ENCODE data around the gene MED12L. TPM values are rescaled to one million over a fixed set of nuclear protein-coding genes. Genes with fewer than 3 reads are reported as not detected.

Gene MED12L
- total and polyA plus RNA-seq, 2 donors (not counting 1 experiment from before 2014, with no cell fraction given), result 0.94 to 4.3 TPM

DNA sequence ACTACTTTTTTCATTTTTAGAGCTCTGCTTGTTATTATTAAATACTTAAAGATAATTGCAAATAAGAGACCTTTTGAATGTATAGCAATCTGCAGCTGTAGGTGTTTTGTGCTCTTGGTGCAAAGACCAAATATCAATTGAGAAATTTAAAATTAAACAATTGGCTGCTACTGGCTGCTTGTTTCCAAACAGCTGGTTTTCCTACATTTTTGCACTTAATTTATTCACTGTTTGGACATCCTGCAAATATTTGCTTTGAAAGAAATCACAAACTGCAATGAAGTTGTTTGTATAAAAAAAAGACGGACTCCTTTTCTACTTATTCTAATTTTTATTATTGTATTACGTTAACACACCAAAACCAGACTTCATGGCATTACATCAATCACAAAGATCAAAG lies 35.6 kb downstream of the MED12L start:
- Histone ChIP-seq H3K4me1 (ENCODE audit: control insufficient read depth, extremely low read depth, insufficient read depth, low read length) (no peaks in the 10 kb centered on the region), H3K27me3 (ENCODE audit: control insufficient read depth, insufficient read depth, low read length) (no peaks in the 10 kb centered on the region), H3K9ac (ENCODE audit: insufficient read depth, low read length) (no peak overlapping the region), H3K36me3 (ENCODE audit: control insufficient read depth, insufficient read depth, low read length) (no peaks in the 10 kb centered on the region), H4K20me1 (ENCODE audit: control insufficient read depth, extremely low read depth, insufficient read depth, low read length) (no peaks in the 10 kb centered on the region), H3K4me2 (ENCODE audit: extremely low read depth, insufficient read depth, low read length) (no peak overlapping the region), H3K4me3 (replicated peaks in 1 of 4; ENCODE audit: control extremely low read depth in 1 of 4, insufficient read depth in 1 of 4, low read depth in 3 of 4, low read length in 4 of 4) (no peak overlapping the region), H3K27ac (ENCODE audit: insufficient read depth, low read length) (no peak overlapping the region), H2AFZ (ENCODE audit: low read length) (no peak overlapping the region), H3K79me2 (ENCODE audit: control insufficient read depth, insufficient read depth, low read length) (no peaks in the 10 kb centered on the region), H3K9me3 (ENCODE audit: control insufficient read depth, insufficient read depth, low read depth, low read length) (no peaks in the 10 kb centered on the region)
- no peak for DNase-seq (ENCODE audit: low read depth in 2 of 2)
- TF ChIP-seq CTCF (conservative IDR thresholded peaks at IDR 0.05 in 1 of 2, IDR thresholded peaks at IDR 0.05 in 1 of 2; ENCODE audit: low read depth in 1 of 2, low read length in 2 of 2), result no peak
- no peak for TF ChIP-seq EZH2 (IDR thresholded peaks at IDR 0.05; ENCODE audit: low read length, missing control alignments)

DNA sequence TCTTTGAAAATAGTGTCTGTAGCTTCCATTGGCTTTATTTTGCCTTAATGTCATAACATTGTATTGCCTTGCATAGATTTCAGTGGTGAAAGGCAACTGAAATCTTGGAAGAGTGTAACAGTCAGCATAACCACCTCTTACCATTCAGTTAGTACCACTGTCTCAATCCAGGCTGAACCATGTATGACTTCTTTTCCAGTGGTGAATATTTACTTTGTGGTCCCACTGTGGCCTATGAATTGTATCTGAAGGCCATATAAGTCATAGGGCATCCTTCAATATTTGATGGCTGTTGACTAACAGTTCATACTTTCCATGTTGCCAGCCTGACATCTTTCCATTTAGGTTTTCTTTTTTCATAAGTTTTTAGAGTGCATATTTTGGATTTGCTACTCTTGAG lies 38.4 kb downstream of the MED12L start:
- no peaks in the 10 kb centered on the region for H3K79me2 ChIP-seq (ENCODE audit: control insufficient read depth, insufficient read depth, low read length)
- no peak for TF ChIP-seq CTCF (conservative IDR thresholded peaks at IDR 0.05 in 1 of 2, IDR thresholded peaks at IDR 0.05 in 1 of 2; ENCODE audit: low read depth in 1 of 2, low read length in 2 of 2)
- H2AFZ ChIP-seq (ENCODE audit: low read length), result no peak overlapping the region
- H3K27me3 ChIP-seq (ENCODE audit: control insufficient read depth, insufficient read depth, low read length), result no peaks in the 10 kb centered on the region
- H3K9ac ChIP-seq (ENCODE audit: insufficient read depth, low read length), result no peak overlapping the region
- H3K36me3 ChIP-seq (ENCODE audit: control insufficient read depth, insufficient read depth, low read length), result no peaks in the 10 kb centered on the region
- no peak overlapping the region for H3K27ac ChIP-seq (ENCODE audit: insufficient read depth, low read length)
- no peak overlapping the region for H3K4me2 ChIP-seq (ENCODE audit: extremely low read depth, insufficient read depth, low read length)
- no peaks in the 10 kb centered on the region for H3K9me3 ChIP-seq (ENCODE audit: control insufficient read depth, insufficient read depth, low read depth, low read length)
- no peaks in the 10 kb centered on the region for H4K20me1 ChIP-seq (ENCODE audit: control insufficient read depth, extremely low read depth, insufficient read depth, low read length)
- H3K4me1 ChIP-seq (ENCODE audit: control insufficient read depth, extremely low read depth, insufficient read depth, low read length), result no peaks in the 10 kb centered on the region
- H3K4me3 ChIP-seq (replicated peaks in 1 of 4; ENCODE audit: control extremely low read depth in 1 of 4, insufficient read depth in 1 of 4, low read depth in 3 of 4, low read length in 4 of 4), result no peak overlapping the region
- DNase-seq (ENCODE audit: low read depth in 2 of 2), result no peak

DNA sequence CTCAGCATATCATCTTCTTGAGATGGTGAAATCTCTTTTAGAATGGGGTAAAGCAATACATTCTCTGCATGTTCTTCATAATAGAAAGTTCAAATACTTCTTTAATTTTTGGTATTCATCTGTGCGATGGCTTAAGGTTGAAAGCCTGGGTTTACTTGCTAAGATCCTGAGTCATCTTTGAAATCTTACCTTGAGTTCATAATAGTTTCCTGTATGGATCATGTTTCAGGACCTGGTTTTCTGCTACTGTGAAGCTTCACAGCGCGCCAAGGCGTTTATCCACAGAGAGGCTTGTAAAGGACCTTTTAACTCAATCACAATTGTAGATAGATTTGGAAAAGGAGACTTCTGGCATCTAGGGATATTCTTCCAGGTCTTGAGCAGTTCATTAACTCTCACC lies 39.0 kb downstream of the MED12L start:
- H3K9ac ChIP-seq (ENCODE audit: insufficient read depth, low read length), result no peak overlapping the region
- no peaks in the 10 kb centered on the region for H4K20me1 ChIP-seq (ENCODE audit: control insufficient read depth, extremely low read depth, insufficient read depth, low read length)
- peak in 1 of 2 donors; percentile 16 for DNase-seq (ENCODE audit: low read depth in 2 of 2)
- TF ChIP-seq CTCF (conservative IDR thresholded peaks at IDR 0.05 in 1 of 2, IDR thresholded peaks at IDR 0.05 in 1 of 2; ENCODE audit: low read depth in 1 of 2, low read length in 2 of 2) (no peak), EZH2 (IDR thresholded peaks at IDR 0.05; ENCODE audit: low read length, missing control alignments) (no peak)
- no peaks in the 10 kb centered on the region for H3K4me1 ChIP-seq (ENCODE audit: control insufficient read depth, extremely low read depth, insufficient read depth, low read length)
- H3K4me3 ChIP-seq (replicated peaks in 1 of 4; ENCODE audit: control extremely low read depth in 1 of 4, insufficient read depth in 1 of 4, low read depth in 3 of 4, low read length in 4 of 4), result no peak overlapping the region
- no peaks in the 10 kb centered on the region for H3K27me3 ChIP-seq (ENCODE audit: control insufficient read depth, insufficient read depth, low read length)
- no peak overlapping the region for H2AFZ ChIP-seq (ENCODE audit: low read length)
- no peak overlapping the region for H3K4me2 ChIP-seq (ENCODE audit: extremely low read depth, insufficient read depth, low read length)
- no peak overlapping the region for H3K27ac ChIP-seq (ENCODE audit: insufficient read depth, low read length)
- H3K9me3 ChIP-seq (ENCODE audit: control insufficient read depth, insufficient read depth, low read depth, low read length), result no peaks in the 10 kb centered on the region
- no peaks in the 10 kb centered on the region for H3K79me2 ChIP-seq (ENCODE audit: control insufficient read depth, insufficient read depth, low read length)
- H3K36me3 ChIP-seq (ENCODE audit: control insufficient read depth, insufficient read depth, low read length), result no peaks in the 10 kb centered on the region

Measured in fibroblast of lung (primary cell).